HTR-8/SVneo (cell line): Measurements from ENCODE around the gene COL17A1.
A peak's percentile ranks its signal among the peaks of the same experiment; 100 is the strongest.

ENCODE experiments used
- DNase-seq: peaks from one replicate; pipeline ENCODE4 v3.0.0; 2011; ENCODE audit warnings: low spot score, mixed read lengths; ENCODE audit not compliant: insufficient read length
- FAIRE-seq: peaks from 2 replicates; lab custom pipeline; 2011; peaks lifted over from hg19 to GRCh38; lab: Jason Lieb, UNC

Gene COL17A1

GRCh38 chr10:104056619-104057273, 28.9 kb downstream of the COL17A1 start:
- no peak for DNase-seq
- no peak for FAIRE-seq

DNA sequence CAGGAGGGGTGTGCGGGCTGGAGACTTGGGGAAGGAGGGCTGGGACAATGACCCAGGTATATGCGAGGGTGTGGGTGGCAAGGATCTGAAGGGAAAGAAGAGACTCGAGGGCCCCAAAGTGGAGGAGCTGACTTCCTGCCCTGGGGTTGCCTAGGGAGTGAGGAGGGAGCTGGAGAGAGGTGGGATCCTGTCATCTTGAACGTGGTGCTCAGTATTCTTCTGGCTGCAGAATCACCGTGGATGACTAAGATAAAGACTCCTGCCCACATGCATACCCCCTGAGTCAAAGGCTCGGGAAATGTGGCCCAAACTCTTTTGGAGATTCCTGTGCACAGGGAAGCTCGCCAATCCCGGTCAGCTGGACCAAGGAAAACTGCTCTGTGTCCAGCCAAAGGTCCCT, 31.2 kb downstream of the COL17A1 start:
- no peak for FAIRE-seq
- peak; percentile 54 for DNase-seq

DNA sequence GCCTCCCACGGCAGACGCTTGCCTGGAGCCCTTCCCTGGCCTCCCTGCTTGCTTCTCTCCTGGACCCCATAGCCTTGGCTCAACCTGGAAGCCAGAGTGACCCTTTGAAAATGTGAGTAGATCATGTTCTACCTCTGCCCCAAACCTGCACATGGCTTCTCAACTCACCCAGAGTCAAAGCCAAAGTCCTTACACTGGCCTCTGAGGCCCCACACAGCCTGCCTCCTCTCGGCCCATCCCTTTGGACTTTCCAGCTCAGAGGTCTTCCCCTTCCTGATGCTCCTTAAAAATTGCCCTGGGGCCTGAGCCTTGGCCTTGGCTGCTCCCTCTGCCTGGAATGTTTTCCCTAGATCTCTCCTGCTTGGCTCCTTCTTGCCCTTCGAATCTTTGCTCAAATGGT, 32.5 kb downstream of the COL17A1 start:
- FAIRE-seq (no peak), DNase-seq (no peak)

GRCh38 chr10:104052431-104052830, 33.2 kb downstream of the COL17A1 start:
- DNase-seq, result no peak
- FAIRE-seq, result no peak

- DNase-seq, result peak; percentile 46
- FAIRE-seq, result no peak
Measured at GRCh38 chr10:104049504-104050250, 36.0 kb downstream of the COL17A1 start.

GRCh38 chr10:104046651-104047050, 39.0 kb downstream of the COL17A1 start:
- no peak for FAIRE-seq

GRCh38 chr10:104045151-104046089, 40.3 kb downstream of the COL17A1 start:
- FAIRE-seq (no peak), DNase-seq (peak; percentile 68)

More at GRCh38 chr10:104046651-104047050, 39.0 kb downstream of the COL17A1 start:
- no peak for DNase-seq

- DNase-seq, result no peak
- FAIRE-seq, result no peak
Measured at GRCh38 chr10:104043854-104044253, 41.8 kb downstream of the COL17A1 start.

DNA sequence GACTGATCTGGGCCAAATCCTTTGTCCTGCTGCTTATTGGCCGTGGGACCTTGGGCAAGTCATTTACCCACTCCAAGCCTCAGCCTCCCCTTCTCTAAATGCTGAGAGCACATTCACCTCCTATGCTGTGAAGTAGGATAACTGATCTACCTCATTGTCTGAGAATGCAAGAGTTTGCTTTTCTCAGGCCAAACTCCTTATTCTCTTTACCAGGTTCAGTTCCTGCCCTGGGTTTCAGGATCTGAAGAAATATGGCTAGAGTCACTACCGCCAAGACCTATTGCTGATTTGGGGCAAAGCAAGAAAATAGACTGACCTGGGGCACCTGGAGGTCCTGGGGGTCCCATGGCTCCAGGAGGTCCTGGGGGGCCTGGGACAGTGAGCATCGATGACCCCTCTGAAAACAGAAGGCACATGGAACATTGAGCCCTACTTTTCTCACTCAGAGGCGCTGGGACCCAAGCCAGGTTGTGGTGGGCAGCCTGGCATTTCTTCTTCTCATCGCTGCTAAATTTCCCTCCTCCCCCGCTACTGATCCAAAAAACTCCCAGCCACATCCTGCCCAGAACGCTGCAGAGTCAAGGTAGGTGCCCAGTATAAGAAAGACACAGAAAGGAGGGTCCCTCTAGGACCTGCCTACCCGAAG, 42.4 kb downstream of the COL17A1 start:
- DNase-seq (no peak), FAIRE-seq (no peak)

DNA sequence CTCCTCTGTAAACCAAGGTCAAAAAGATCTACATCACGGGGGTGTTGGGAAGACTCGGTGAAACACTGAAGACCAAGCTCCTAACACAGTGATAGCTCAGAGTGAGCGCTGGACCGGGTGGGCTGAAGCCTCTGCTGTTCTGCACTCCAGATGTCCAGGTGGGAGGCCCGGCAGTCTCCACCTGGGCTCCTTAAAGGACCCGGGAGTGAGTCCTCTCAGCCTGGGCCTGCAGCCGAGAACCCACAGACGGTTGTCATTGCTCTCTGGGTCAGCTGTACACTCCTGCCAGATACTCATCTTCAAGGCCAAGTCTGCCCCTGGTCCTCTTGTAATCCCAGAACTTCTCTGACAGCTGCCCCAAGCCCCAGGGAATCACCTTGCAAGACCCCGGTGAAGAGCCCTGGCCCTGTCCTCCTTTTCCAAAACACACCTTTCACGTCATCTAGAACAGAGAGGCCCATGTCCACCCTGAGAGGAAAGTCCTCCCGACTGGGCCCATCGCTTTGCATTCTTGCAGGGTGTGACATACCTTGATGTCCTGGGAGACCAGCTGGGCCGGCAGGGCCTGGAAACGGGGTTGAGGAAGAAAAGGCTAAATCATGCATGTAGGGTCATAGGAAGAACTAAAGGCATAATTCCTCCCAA, 43.7 kb downstream of the COL17A1 start:
- FAIRE-seq (no peak), DNase-seq (no peak)

GRCh38 chr10:104040862-104041789, 44.6 kb downstream of the COL17A1 start:
- FAIRE-seq (no peak), DNase-seq (no peak)

GRCh38 chr10:104040382-104040781, 45.3 kb downstream of the COL17A1 start:
- DNase-seq (no peak), FAIRE-seq (no peak)

GRCh38 chr10:104038958-104039752, 46.5 kb downstream of the COL17A1 start:
- FAIRE-seq, result no peak
- no peak for DNase-seq

GRCh38 chr10:104038537-104038936, 47.1 kb downstream of the COL17A1 start:
- no peak for DNase-seq
- FAIRE-seq, result no peak

GRCh38 chr10:104037261-104037951, 48.3 kb downstream of the COL17A1 start:
- FAIRE-seq (no peak), DNase-seq (no peak)

DNA sequence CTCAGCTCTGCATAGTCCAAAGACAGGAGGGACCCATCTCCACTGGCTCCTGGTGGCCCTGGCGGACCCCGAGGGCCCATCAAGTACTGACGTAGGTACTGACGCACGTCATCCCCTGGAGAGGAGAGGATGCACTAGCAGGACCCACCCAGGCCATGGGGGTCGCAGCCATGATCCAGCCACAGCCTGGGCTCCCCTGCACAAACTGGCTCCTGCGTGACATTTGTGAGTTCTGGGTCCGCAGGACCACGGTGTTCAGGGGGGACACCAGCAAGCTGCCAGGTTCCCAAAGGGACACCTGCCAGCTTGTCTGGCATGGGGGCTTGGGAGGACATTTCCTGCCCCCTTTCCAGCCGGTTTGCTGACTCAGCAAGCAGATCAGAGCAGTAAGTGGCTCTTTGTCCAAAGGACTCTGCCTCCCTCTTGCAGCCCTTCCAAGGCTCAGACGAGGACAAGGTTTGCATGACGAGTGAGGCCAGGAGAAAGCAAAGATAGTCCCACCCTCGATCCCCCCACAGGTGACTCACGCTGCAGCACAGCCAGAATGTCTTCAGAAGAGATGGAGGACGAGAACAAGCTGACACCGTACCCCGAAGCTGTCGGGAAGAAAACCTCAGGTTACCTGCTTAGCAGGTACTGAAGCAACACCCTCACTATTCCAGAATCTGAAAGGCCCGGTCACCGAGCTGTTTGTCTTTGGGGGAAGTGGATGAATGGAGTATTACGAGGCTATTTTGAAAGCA, 49.0 kb downstream of the COL17A1 start:
- no peak for DNase-seq
- FAIRE-seq, result peak; percentile 9

GRCh38 chr10:104036069-104036384, 49.7 kb downstream of the COL17A1 start:
- FAIRE-seq, result peak; percentile 99
- DNase-seq, result no peak
